ENCODE data around the gene OR12D1. TPM values are rescaled to one million over a fixed set of nuclear protein-coding genes. Genes with fewer than 3 reads are reported as not detected.

The OR12D1 gene
- total RNA-seq, 3 donors from 2014 or later, result not detected

DNA sequence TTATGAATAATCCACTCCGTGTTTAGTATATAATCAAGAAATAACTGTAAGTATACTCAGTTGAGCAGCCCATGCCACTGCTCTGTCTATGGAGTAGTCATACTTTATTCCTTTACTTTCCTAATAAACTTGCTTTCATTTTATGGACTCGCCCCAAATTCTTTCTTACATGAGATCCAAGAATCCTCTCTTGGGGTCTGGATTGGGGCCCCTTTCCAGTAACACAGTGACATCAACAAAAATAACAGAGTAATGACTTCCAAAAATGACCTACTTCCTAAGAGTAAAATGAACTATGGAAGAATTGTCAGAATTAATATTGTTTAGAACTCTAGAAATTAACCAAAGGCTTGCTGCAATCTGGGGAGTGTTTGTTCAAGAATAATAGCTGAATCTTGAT is 51.1 kb downstream of the OR12D1 start:
- no peaks in the 10 kb centered on the region for H3K4me1 ChIP-seq (ENCODE audit: low read depth)
- TF ChIP-seq, protein P1, sequence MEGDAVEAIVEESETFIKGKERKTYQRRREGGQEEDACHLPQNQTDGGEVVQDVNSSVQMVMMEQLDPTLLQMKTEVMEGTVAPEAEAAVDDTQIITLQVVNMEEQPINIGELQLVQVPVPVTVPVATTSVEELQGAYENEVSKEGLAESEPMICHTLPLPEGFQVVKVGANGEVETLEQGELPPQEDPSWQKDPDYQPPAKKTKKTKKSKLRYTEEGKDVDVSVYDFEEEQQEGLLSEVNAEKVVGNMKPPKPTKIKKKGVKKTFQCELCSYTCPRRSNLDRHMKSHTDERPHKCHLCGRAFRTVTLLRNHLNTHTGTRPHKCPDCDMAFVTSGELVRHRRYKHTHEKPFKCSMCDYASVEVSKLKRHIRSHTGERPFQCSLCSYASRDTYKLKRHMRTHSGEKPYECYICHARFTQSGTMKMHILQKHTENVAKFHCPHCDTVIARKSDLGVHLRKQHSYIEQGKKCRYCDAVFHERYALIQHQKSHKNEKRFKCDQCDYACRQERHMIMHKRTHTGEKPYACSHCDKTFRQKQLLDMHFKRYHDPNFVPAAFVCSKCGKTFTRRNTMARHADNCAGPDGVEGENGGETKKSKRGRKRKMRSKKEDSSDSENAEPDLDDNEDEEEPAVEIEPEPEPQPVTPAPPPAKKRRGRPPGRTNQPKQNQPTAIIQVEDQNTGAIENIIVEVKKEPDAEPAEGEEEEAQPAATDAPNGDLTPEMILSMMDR (IDR thresholded peaks at IDR 0.05), result no peak
- intact Hi-C loops (cut with DNase I, micrococcal nuclease), result no loop called here
- no peaks in the 10 kb centered on the region for H3K36me3 ChIP-seq (ENCODE audit: low read depth)
- no peak for ATAC-seq
- no peak for DNase-seq
- H3K4me3 ChIP-seq, result no peak overlapping the region
- H3K9me3 ChIP-seq, result no peaks in the 10 kb centered on the region

DNA sequence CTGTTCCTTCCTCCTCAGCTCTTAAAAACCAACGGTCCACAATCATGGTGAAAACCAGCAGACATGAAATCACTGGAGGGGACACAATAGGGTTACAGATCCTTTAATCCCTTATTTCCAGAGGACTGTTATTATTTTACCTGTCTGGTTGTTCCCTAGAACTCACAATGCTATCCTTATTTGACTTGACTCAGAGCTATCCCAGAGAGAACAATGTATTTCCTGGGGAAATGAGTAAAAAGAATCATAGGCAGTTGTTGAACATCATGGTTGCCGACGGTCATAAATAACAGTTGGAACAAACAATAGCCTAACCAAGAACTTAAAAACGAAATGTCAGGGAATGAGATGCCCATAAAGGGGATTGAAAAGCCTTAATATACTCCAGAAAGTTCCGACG is 51.5 kb downstream of the OR12D1 start:
- Histone ChIP-seq H3K36me3 (ENCODE audit: low read depth) (no peaks in the 10 kb centered on the region), H3K9me3 (no peaks in the 10 kb centered on the region), H3K4me1 (ENCODE audit: low read depth) (no peaks in the 10 kb centered on the region), H3K4me3 (no peak overlapping the region)
- intact Hi-C loops (cut with DNase I, micrococcal nuclease), result no loop called here
- DNase-seq (no peak), ATAC-seq (no peak)
- TF ChIP-seq, protein P1 (IDR thresholded peaks at IDR 0.05), result no peak

Other genes with a start within 250 kb of the OR12D1 start
- not detected for gene OR2J2, start 244.0 kb upstream of the OR12D1 start, total RNA-seq
- gene OR14J1, start 113.2 kb upstream of the OR12D1 start, total RNA-seq, result not detected
- not detected for gene OR5V1, start 46.1 kb upstream of the OR12D1 start, total RNA-seq
- not detected for gene OR12D3, start 39.6 kb upstream of the OR12D1 start, total RNA-seq
- gene OR12D2, start 19.3 kb upstream of the OR12D1 start, total RNA-seq, result not detected
- not detected for gene OR10C1, start 24.4 kb downstream of the OR12D1 start, total RNA-seq
- not detected for gene OR11A1, start 42.1 kb downstream of the OR12D1 start, total RNA-seq
- not detected for gene OR2H1, start 42.2 kb downstream of the OR12D1 start, total RNA-seq
- 1 to 10 TPM in 1 of 3 donors, not detected in 2; 1.0 TPM for gene MAS1L, start 73.0 kb downstream of the OR12D1 start, total RNA-seq
- 10 to 100 TPM in 1 of 3 donors, 1 to 10 TPM in 1, not detected in 1; 4.2 to 11.7 TPM for gene UBD, start 144.8 kb downstream of the OR12D1 start, total RNA-seq
- gene OR2H2, start 170.2 kb downstream of the OR12D1 start, total RNA-seq, result not detected
- 10 to 100 TPM; 12.2 to 62.5 (median 21.8) TPM for gene GABBR1, start 218.3 kb downstream of the OR12D1 start, total RNA-seq
- gene MOG, start 242.2 kb downstream of the OR12D1 start, total RNA-seq, result not detected